Measurements from ENCODE around the gene SAMSN1. TPM values are rescaled to one million over a fixed set of nuclear protein-coding genes. Genes with fewer than 3 reads are reported as not detected.

The SAMSN1 gene
- total and polyA plus RNA-seq, 12 donors, result 0.28 to 12.8 (median 1.6) TPM

- Histone ChIP-seq H3K27me3 (no peaks in the 10 kb centered on the region), H3K4me1 (no peaks in the 10 kb centered on the region), H3K27ac (no peak overlapping the region), H3K36me3 (no peaks in the 10 kb centered on the region), H3K4me3 (no peak overlapping the region), H3K9me3 (peaks cover 0 to 16% (median 0%) of the 10 kb centered on the region in 11 donors)
- ATAC-seq (no peak), DNase-seq (no peak)
- intact Hi-C loops (cut with DNase I), result no loop called here
- TF ChIP-seq, protein P1, sequence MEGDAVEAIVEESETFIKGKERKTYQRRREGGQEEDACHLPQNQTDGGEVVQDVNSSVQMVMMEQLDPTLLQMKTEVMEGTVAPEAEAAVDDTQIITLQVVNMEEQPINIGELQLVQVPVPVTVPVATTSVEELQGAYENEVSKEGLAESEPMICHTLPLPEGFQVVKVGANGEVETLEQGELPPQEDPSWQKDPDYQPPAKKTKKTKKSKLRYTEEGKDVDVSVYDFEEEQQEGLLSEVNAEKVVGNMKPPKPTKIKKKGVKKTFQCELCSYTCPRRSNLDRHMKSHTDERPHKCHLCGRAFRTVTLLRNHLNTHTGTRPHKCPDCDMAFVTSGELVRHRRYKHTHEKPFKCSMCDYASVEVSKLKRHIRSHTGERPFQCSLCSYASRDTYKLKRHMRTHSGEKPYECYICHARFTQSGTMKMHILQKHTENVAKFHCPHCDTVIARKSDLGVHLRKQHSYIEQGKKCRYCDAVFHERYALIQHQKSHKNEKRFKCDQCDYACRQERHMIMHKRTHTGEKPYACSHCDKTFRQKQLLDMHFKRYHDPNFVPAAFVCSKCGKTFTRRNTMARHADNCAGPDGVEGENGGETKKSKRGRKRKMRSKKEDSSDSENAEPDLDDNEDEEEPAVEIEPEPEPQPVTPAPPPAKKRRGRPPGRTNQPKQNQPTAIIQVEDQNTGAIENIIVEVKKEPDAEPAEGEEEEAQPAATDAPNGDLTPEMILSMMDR (IDR thresholded peaks at IDR 0.05), result no peak
- WGBS, 2 donors, result 68 to 76% methylated on average over 5 of the region's 5 CpGs
Observed at GRCh38 chr21:14557413-14557812, 11.3 kb upstream of the SAMSN1 start.

- Histone ChIP-seq H3K9me3 (no peaks in the 10 kb centered on the region), H3K27ac (no peak overlapping the region), H3K36me3 (no peaks in the 10 kb centered on the region), H3K4me1 (peaks cover 0 to 10% (median 0%) of the 10 kb centered on the region in 9 donors), H3K27me3 (no peaks in the 10 kb centered on the region), H3K4me3 (no peak overlapping the region)
- ATAC-seq (no peak), DNase-seq (no peak)
- TF ChIP-seq, protein P1 (IDR thresholded peaks at IDR 0.05), result no peak
- intact Hi-C loops (cut with DNase I), result no loop called here
- WGBS, 2 donors, result 45 to 62% methylated on average over 1 of the region's 1 CpG
Observed at GRCh38 chr21:14554948-14555347, 8.8 kb upstream of the SAMSN1 start.

DNA sequence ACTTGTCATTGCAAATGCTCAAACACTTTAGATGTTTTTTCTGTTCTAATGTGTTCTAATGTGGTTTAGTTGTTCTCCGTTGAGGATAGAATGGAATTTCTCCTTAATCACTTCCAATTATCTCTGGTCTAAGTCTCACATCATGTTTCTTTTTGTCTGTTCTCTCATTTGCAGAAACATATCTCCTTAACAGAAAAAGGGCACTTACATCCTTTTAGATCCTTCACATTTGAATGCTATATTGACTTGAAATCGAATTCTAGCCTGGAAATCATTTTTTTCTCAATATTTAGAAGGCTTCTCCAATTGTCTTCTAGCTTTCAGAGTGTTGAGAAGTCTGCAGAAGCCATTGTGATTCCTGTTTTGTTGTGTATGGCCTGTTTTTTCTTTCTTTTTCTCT lies 7.3 kb upstream of the SAMSN1 start:
- H3K4me3 ChIP-seq, result no peak overlapping the region
- H3K36me3 ChIP-seq, result no peaks in the 10 kb centered on the region
- ATAC-seq (no peak), DNase-seq (no peak)
- intact Hi-C loops (cut with DNase I), result no loop called here
- H3K4me1 ChIP-seq, result peaks cover 0 to 24% (median 0%) of the 10 kb centered on the region in 9 donors
- WGBS, 2 donors, result 73 to 80% methylated on average over 2 of the region's 2 CpGs
- TF ChIP-seq, protein P1 (IDR thresholded peaks at IDR 0.05), result no peak
- H3K9me3 ChIP-seq, result no peaks in the 10 kb centered on the region
- H3K27me3 ChIP-seq, result no peaks in the 10 kb centered on the region
- H3K27ac ChIP-seq, result no peak overlapping the region

- Histone ChIP-seq H3K4me3 (no peak overlapping the region), H3K27me3 (no peaks in the 10 kb centered on the region), H3K4me1 (peaks cover 0 to 31% (median 0%) of the 10 kb centered on the region in 9 donors), H3K27ac (no peak overlapping the region), H3K36me3 (no peaks in the 10 kb centered on the region), H3K9me3 (no peaks in the 10 kb centered on the region)
- DNase-seq (no peak), ATAC-seq (no peak)
- WGBS, 2 donors, result 70 to 79% methylated on average over 2 of the region's 2 CpGs
- intact Hi-C loops (cut with DNase I), result no loop called here
- TF ChIP-seq, protein P1 (IDR thresholded peaks at IDR 0.05), result no peak
Observed at GRCh38 chr21:14551741-14552140, 5.6 kb upstream of the SAMSN1 start.

Measured in heart right ventricle (tissue), 16 donors.